Measurements from ENCODE around the gene REV3L. TPM values are rescaled to one million over a fixed set of nuclear protein-coding genes. Genes with fewer than 3 reads are reported as not detected.
A peak's percentile ranks its signal among the peaks of the same experiment; 100 is the strongest.

REV3L gene
- total and polyA plus RNA-seq, 2 of the 13 experiments (the other 11 are each of a cell fraction or from before 2014, with no cell fraction given), result 12.8 to 31.3 TPM

GRCh38 chr6:111482959-111483735 is at the start of gene REV3L (continued):
- TF ChIP-seq, protein P1, sequence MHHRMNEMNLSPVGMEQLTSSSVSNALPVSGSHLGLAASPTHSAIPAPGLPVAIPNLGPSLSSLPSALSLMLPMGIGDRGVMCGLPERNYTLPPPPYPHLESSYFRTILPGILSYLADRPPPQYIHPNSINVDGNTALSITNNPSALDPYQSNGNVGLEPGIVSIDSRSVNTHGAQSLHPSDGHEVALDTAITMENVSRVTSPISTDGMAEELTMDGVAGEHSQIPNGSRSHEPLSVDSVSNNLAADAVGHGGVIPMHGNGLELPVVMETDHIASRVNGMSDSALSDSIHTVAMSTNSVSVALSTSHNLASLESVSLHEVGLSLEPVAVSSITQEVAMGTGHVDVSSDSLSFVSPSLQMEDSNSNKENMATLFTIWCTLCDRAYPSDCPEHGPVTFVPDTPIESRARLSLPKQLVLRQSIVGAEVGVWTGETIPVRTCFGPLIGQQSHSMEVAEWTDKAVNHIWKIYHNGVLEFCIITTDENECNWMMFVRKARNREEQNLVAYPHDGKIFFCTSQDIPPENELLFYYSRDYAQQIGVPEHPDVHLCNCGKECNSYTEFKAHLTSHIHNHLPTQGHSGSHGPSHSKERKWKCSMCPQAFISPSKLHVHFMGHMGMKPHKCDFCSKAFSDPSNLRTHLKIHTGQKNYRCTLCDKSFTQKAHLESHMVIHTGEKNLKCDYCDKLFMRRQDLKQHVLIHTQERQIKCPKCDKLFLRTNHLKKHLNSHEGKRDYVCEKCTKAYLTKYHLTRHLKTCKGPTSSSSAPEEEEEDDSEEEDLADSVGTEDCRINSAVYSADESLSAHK (CRISPR knock-in tag; IDR thresholded peaks at IDR 0.05; ENCODE audit: borderline replicate concordance), result no peak
- TF ChIP-seq ZNF446 (CRISPR knock-in tag; IDR thresholded peaks at IDR 0.05) (no peak), ZNF879 (CRISPR knock-in tag; IDR thresholded peaks at IDR 0.05) (peak; percentile 76; the same call in 1 of the 2 replicates), ETV6 (CRISPR knock-in tag; conservative IDR thresholded peaks at IDR 0.05) (no peak; the same call in 1 of the 2 replicates), PAF1 (CRISPR knock-in tag; IDR thresholded peaks at IDR 0.05) (no peak), REL (CRISPR knock-in tag; conservative IDR thresholded peaks at IDR 0.05) (peak; percentile 65; the same call in 1 of the 2 replicates), ARID2 (CRISPR knock-in tag; IDR thresholded peaks at IDR 0.05; ENCODE audit: borderline replicate concordance) (no peak; the same call in 1 of the 2 replicates), NFRKB (IDR thresholded peaks at IDR 0.05) (no peak), ZNF484 (CRISPR knock-in tag; IDR thresholded peaks at IDR 0.05; ENCODE audit: borderline replicate concordance, low read depth) (no peak), CERS6 (CRISPR knock-in tag; IDR thresholded peaks at IDR 0.05) (0 out of 2 replicates have a peak, but pooled peaks have one; percentile 55), POLR2G (IDR thresholded peaks at IDR 0.05; ENCODE audit: low read depth, low read length) (peak; percentile 87), CAMTA2 (CRISPR knock-in tag; IDR thresholded peaks at IDR 0.05; ENCODE audit: borderline replicate concordance) (peak; percentile 24), FOXO1 (CRISPR knock-in tag; IDR thresholded peaks at IDR 0.05) (peak; percentile 35; the same call in 1 of the 2 replicates), ZFP90 (CRISPR knock-in tag; IDR thresholded peaks at IDR 0.05; ENCODE audit: borderline replicate concordance) (peak; percentile 39; the same call in 1 of the 2 replicates), ZNF451 (CRISPR knock-in tag; IDR thresholded peaks at IDR 0.05) (peak; percentile 22; the same call in 1 of the 2 replicates), XBP1 (CRISPR knock-in tag; IDR thresholded peaks at IDR 0.05) (peak; percentile 37; the same call in 1 of the 2 replicates), KDM3A (CRISPR knock-in tag; IDR thresholded peaks at IDR 0.05; ENCODE audit: low read depth) (peak; percentile 78)
- TF ChIP-seq, protein P2, sequence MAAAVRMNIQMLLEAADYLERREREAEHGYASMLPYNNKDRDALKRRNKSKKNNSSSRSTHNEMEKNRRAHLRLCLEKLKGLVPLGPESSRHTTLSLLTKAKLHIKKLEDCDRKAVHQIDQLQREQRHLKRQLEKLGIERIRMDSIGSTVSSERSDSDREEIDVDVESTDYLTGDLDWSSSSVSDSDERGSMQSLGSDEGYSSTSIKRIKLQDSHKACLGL (CRISPR knock-in tag; IDR thresholded peaks at IDR 0.05), result peak; percentile 15; the same call in 1 of the 2 replicates
- TF ChIP-seq, protein P3, sequence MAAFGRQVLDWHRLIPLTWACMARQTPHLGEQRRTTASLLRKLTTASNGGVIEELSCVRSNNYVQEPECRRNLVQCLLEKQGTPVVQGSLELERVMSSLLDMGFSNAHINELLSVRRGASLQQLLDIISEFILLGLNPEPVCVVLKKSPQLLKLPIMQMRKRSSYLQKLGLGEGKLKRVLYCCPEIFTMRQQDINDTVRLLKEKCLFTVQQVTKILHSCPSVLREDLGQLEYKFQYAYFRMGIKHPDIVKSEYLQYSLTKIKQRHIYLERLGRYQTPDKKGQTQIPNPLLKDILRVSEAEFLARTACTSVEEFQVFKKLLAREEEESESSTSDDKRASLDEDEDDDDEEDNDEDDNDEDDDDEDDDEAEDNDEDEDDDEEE (CRISPR knock-in tag; IDR thresholded peaks at IDR 0.05), result no peak

All from HepG2 (cell line).